ENCODE results near the gene NUDT9. TPM values are rescaled to one million over a fixed set of nuclear protein-coding genes. Genes with fewer than 3 reads are reported as not detected.
"Not testable (repeated sequence)": the region's sequence is repeated elsewhere in the genome, so short reads cannot be mapped to it uniquely, and the experiment has no call there.

The NUDT9 gene
- total RNA-seq, 4 donors from 2014 or later = 14.7 to 19.1 (median 17.1) TPM

DNA sequence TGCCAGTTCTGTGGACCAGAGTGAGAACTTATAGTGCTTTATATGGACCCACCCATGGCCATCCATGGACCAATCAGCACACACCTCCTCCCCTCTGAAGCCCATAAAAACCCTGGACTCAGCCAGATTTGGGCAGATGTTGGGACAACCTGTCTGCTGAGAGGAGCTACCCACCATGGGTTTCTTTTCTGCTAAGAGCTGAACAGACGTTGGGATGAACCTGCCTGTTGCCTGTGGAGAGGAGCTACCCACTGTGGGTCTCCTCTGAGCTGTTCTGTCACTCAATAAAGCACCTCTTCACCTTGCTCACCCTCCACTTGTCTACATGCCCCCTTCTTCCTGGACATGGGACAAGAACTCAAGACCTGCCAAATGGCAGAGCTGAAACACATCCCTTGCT lies 22.4 kb upstream of the NUDT9 start:
- Histone ChIP-seq H3K9me3 (no peaks in the 10 kb centered on the region), H3K27me3 (no peaks in the 10 kb centered on the region), H3K27ac (no peak overlapping the region), H3K4me3 (no peak overlapping the region), H3K36me3 (no peaks in the 10 kb centered on the region), H3K4me1 (peaks cover 0 to 14% (median 0%) of the 10 kb centered on the region in 3 donors)
- no peak for TF ChIP-seq POLR2A (IDR thresholded peaks at IDR 0.05)
- TF ChIP-seq, protein P1, sequence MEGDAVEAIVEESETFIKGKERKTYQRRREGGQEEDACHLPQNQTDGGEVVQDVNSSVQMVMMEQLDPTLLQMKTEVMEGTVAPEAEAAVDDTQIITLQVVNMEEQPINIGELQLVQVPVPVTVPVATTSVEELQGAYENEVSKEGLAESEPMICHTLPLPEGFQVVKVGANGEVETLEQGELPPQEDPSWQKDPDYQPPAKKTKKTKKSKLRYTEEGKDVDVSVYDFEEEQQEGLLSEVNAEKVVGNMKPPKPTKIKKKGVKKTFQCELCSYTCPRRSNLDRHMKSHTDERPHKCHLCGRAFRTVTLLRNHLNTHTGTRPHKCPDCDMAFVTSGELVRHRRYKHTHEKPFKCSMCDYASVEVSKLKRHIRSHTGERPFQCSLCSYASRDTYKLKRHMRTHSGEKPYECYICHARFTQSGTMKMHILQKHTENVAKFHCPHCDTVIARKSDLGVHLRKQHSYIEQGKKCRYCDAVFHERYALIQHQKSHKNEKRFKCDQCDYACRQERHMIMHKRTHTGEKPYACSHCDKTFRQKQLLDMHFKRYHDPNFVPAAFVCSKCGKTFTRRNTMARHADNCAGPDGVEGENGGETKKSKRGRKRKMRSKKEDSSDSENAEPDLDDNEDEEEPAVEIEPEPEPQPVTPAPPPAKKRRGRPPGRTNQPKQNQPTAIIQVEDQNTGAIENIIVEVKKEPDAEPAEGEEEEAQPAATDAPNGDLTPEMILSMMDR (IDR thresholded peaks at IDR 0.05) = no peak
- no peak for DNase-seq
- 71 to 83% methylated on average over 1 of the region's 1 CpG for WGBS, 2 donors
- intact Hi-C loops (cut with DNase I) = no loop called here

DNA sequence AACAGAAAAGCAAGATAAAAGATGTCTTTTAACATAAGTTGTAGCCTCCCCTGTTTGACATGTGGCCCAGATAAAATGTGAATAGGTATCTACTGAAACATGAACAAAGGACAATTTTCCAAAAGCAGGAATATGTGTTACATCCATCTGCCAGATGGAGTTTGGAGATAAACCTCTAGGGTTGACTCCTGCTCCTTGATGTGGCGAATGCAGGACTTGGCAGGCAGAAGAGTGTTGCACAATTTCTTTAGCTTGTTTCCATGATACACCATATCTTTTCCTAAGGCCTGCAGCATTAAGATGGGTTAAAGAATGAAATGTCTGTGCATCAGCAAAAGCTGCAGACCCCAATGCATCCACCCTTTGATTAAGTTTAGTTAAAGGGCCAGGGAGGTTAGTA lies 18.6 kb upstream of the NUDT9 start:
- 44 to 58% methylated on average over 1 of the region's 1 CpG for WGBS, 2 donors
- intact Hi-C loops (cut with DNase I); DNase-seq: not testable (repeated sequence)

DNA sequence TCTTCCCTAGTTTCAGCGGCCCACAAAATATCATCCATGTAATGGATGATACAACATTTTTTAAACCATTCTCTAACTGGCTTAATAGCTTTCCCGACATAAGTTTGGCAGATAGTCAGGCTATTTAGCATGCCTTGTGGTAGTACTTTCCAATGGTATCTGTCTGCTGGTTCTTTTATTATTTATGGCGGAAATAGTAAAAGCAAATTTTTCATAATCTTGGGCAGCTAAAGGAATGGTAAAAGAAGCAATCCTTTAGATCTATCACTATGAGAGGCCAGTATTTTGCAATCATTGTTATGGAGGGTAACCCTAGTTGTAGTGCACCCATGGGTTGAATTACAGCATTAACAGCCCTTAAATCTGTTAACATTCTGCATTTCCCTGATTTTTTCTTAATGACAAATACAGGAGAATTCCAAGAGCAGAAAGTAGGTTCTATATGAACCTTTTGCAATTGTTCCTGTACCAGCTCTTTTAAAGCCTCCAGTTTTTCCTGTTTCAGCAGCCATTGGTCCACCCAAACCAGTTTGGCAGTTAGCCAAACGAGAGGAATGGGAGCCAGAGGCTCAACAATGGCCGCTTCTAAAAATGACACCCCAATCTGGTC lies 17.1 kb upstream of the NUDT9 start:
- DNase-seq = no peak
- Histone ChIP-seq H3K36me3 (no peaks in the 10 kb centered on the region), H3K27ac (no peak overlapping the region), H3K4me3 (no peak overlapping the region), H3K27me3 (peaks cover 0 to 19% (median 0%) of the 10 kb centered on the region in 4 donors), H3K9me3 (no peaks in the 10 kb centered on the region), H3K4me1 (peaks cover 0 to 34% (median 0%) of the 10 kb centered on the region in 3 donors)
- WGBS, 2 donors = 74 to 76% methylated on average over 4 to 5 of the region's 5 CpGs
- intact Hi-C loops (cut with DNase I) = no loop called here
- TF ChIP-seq, protein P1 (IDR thresholded peaks at IDR 0.05) = no peak
- TF ChIP-seq POLR2A (IDR thresholded peaks at IDR 0.05) = no peak

More for the DNA sequence above, 18.6 kb upstream of the NUDT9 start:
- H3K4me3 ChIP-seq, H3K27me3 ChIP-seq, H3K27ac ChIP-seq, H3K36me3 ChIP-seq, H3K9me3 ChIP-seq: not testable (repeated sequence)
- H3K4me1 ChIP-seq = peaks cover 0 to 34% (median 0%) of the 10 kb centered on the region in 3 donors

DNA sequence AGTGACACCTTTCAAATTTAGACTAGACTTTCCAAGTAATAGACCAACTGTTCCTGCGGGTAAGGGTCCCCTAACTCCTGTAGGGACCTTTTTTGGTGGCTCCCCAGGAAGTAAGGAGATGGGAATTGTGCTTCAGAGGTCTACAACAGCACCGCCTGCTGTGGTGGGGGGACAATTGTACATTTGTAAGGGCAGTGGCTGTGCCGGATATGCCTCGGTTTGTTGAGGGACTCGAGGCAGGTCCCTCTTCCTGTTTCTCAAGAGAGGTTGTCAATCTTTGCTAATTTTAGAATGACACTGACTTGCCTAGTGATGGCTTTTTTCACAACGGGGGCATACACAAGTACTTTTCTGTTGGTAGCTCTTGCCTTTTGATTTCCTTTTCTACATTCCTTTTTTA lies 15.9 kb upstream of the NUDT9 start:
- WGBS, 2 donors = 64 to 77% methylated on average over 6 of the region's 6 CpGs
- H3K4me3 ChIP-seq = no peak overlapping the region
- no peak overlapping the region for H3K27ac ChIP-seq
- H3K27me3 ChIP-seq = peaks cover 0 to 19% (median 0%) of the 10 kb centered on the region in 4 donors
- intact Hi-C loops (cut with DNase I) = no loop called here
- no peak for TF ChIP-seq POLR2A (IDR thresholded peaks at IDR 0.05)
- TF ChIP-seq, protein P1 (IDR thresholded peaks at IDR 0.05) = no peak
- no peaks in the 10 kb centered on the region for H3K9me3 ChIP-seq
- no peaks in the 10 kb centered on the region for H3K36me3 ChIP-seq
- H3K4me1 ChIP-seq = peaks cover 0 to 34% (median 0%) of the 10 kb centered on the region in 3 donors
- no peak for DNase-seq

DNA sequence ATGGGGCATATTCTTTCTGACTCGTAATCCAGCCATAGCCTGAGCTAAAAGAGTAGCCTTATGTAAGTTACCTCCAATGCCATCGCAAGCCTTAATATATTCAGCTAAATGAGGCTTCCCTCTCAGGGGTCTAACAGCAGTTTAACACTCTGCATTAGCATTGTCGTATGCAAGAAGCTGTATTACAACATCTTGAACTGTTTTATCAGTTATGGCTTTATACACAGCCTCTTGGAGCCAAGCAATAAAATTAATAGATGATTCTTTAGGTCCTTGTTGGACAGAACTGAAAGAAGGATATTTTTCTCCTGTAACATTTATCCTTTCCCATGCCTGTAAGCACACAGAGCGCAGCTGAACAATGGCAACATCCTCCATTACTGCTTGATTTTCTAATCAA lies 15.5 kb upstream of the NUDT9 start:
- H3K36me3 ChIP-seq; H3K27ac ChIP-seq; DNase-seq; H3K4me3 ChIP-seq; H3K9me3 ChIP-seq; intact Hi-C loops (cut with DNase I): not testable (repeated sequence)
- Histone ChIP-seq H3K4me1 (peaks cover 0 to 34% (median 0%) of the 10 kb centered on the region in 3 donors), H3K27me3 (peaks cover 0 to 19% (median 0%) of the 10 kb centered on the region in 4 donors)
- 70 to 91% methylated on average over 4 of the region's 4 CpGs for WGBS, 2 donors

DNA sequence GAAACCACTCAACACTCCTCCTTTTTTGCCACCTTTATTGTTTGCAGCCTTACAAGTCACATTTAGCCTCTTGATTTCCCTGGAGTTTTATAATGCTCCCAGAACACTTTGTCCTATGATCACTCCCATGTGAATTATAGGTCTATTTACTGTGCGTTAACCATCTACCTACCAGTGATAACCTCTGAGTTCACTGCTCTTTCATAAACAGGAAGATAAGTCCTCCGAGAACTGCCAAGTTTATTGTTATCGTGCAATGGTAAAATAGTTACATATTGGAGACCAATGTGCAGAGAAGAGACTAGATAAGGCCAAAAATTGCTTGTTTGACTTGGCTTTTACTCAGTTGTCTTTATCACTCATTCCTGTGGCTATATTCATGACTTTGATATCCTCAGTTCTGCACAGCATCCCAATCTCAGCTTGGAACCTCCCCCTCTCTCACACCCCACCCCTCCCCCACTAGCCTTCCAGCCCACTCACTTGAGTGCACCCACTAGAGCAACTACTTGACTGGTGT lies 12.9 kb upstream of the NUDT9 start:
- H3K27me3 ChIP-seq = peaks cover 0 to 33% (median 0%) of the 10 kb centered on the region in 4 donors
- no peaks in the 10 kb centered on the region for H3K9me3 ChIP-seq
- intact Hi-C loops (cut with DNase I) = no loop called here
- H3K27ac ChIP-seq = no peak overlapping the region
- H3K4me1 ChIP-seq = peaks cover 0 to 24% (median 0%) of the 10 kb centered on the region in 3 donors
- H3K36me3 ChIP-seq = no peaks in the 10 kb centered on the region
- DNase-seq = no peak
- H3K4me3 ChIP-seq = no peak overlapping the region
- TF ChIP-seq, protein P1 (IDR thresholded peaks at IDR 0.05) = no peak
- TF ChIP-seq POLR2A (IDR thresholded peaks at IDR 0.05) = no peak
- WGBS, 2 donors = 69 to 84% methylated on average over 3 of the region's 3 CpGs

Data from esophagus squamous epithelium (tissue), 5 donors.